Measurements from ENCODE around the gene RPL29. TPM values are rescaled to one million over a fixed set of nuclear protein-coding genes. Genes with fewer than 3 reads are reported as not detected.

Gene RPL29
- total RNA-seq, 1 donor from 2014 or later = 1,884 TPM

- Mint-ChIP-seq H3K9me3 (no peaks in the 10 kb centered on the region), H3K27ac (no peak overlapping the region), H3K27me3 (peaks cover 2% of the 10 kb centered on the region), H3K36me3 (ENCODE audit: low read depth) (no peaks in the 10 kb centered on the region), H3K4me3 (no peak overlapping the region), H3K4me1 (peaks cover 4% of the 10 kb centered on the region)
- ChIA-PET POLR2A (no interaction called here), CTCF (no interaction called here)
- no peak for TF ChIP-seq CTCF (IDR thresholded peaks at IDR 0.05)
- no peak for DNase-seq
- intact Hi-C loops (cut with micrococcal nuclease) = no loop called here
- ATAC-seq (ENCODE audit: low read depth) = no peak
Observed at GRCh38 chr3:52040600-52040999, 44.9 kb upstream of the RPL29 start.

GRCh38 chr3:52039846-52040245 is 44.2 kb upstream of the RPL29 start:
- Mint-ChIP-seq H3K9me3 (no peaks in the 10 kb centered on the region), H3K27ac (no peak overlapping the region), H3K36me3 (ENCODE audit: low read depth) (no peaks in the 10 kb centered on the region), H3K4me3 (no peak overlapping the region), H3K4me1 (peaks cover 4% of the 10 kb centered on the region), H3K27me3 (peaks cover 2% of the 10 kb centered on the region)
- ATAC-seq (ENCODE audit: low read depth) = no peak
- DNase-seq = no peak
- no peak for TF ChIP-seq CTCF (IDR thresholded peaks at IDR 0.05)
- ChIA-PET POLR2A (no interaction called here), CTCF (no interaction called here)
- intact Hi-C loops (cut with micrococcal nuclease) = no loop called here

GRCh38 chr3:52039426-52039825 is 43.7 kb upstream of the RPL29 start:
- ChIA-PET POLR2A (no interaction called here), CTCF (no interaction called here)
- no peak for TF ChIP-seq CTCF (IDR thresholded peaks at IDR 0.05)

GRCh38 chr3:52038227-52038626 is 42.5 kb upstream of the RPL29 start:
- intact Hi-C loops (cut with micrococcal nuclease) = no loop called here
- H3K4me3 Mint-ChIP-seq = no peak overlapping the region
- ChIA-PET CTCF (no interaction called here), POLR2A (no interaction called here)
- no peaks in the 10 kb centered on the region for H3K36me3 Mint-ChIP-seq (ENCODE audit: low read depth)
- peaks cover 2% of the 10 kb centered on the region for H3K27me3 Mint-ChIP-seq
- no peaks in the 10 kb centered on the region for H3K9me3 Mint-ChIP-seq
- no peak for TF ChIP-seq CTCF (IDR thresholded peaks at IDR 0.05)
- DNase-seq (no peak), ATAC-seq (ENCODE audit: low read depth) (no peak)
- H3K4me1 Mint-ChIP-seq = peaks cover 4% of the 10 kb centered on the region
- no peak overlapping the region for H3K27ac Mint-ChIP-seq

More at GRCh38 chr3:52039426-52039825, 43.7 kb upstream of the RPL29 start:
- H3K9me3 Mint-ChIP-seq = no peaks in the 10 kb centered on the region
- peaks cover 4% of the 10 kb centered on the region for H3K4me1 Mint-ChIP-seq
- ATAC-seq (ENCODE audit: low read depth) (no peak), DNase-seq (no peak)
- H3K27me3 Mint-ChIP-seq = peaks cover 2% of the 10 kb centered on the region
- H3K27ac Mint-ChIP-seq = no peak overlapping the region
- no peak overlapping the region for H3K4me3 Mint-ChIP-seq
- intact Hi-C loops (cut with micrococcal nuclease) = no loop called here
- H3K36me3 Mint-ChIP-seq (ENCODE audit: low read depth) = no peaks in the 10 kb centered on the region

GRCh38 chr3:52037291-52037690 is 41.6 kb upstream of the RPL29 start:
- no peak for TF ChIP-seq CTCF (IDR thresholded peaks at IDR 0.05)
- POLR2A ChIA-PET = no interaction called here
- intact Hi-C loops (cut with micrococcal nuclease) = no loop called here

More at GRCh38 chr3:52037291-52037690, 41.6 kb upstream of the RPL29 start:
- H3K9me3 Mint-ChIP-seq = no peaks in the 10 kb centered on the region
- no peak overlapping the region for H3K4me3 Mint-ChIP-seq
- DNase-seq (no peak), ATAC-seq (ENCODE audit: low read depth) (no peak)
- H3K27me3 Mint-ChIP-seq = peaks cover 2% of the 10 kb centered on the region
- peaks cover 4% of the 10 kb centered on the region for H3K4me1 Mint-ChIP-seq
- CTCF ChIA-PET = no interaction called here
- H3K36me3 Mint-ChIP-seq (ENCODE audit: low read depth) = no peaks in the 10 kb centered on the region
- H3K27ac Mint-ChIP-seq = no peak overlapping the region

Data from activated B cell treated with CpG ODN at 0.5 μM for 24 hours (primary cell).